Bone marrow (tissue), 2 donors: ENCODE data around the gene WFDC5.
"Not testable (repeated sequence)": the region's sequence is repeated elsewhere in the genome, so short reads cannot be mapped to it uniquely, and the experiment has no call there.

Experiments used
- DNase-seq, 2 donors: peaks; one replicate each; lab custom pipeline; 2025; lab: John Stamatoyannopoulos, UW

Gene WFDC5

GRCh38 chr20:45087814-45088213 is 27.2 kb downstream of the WFDC5 start:
- DNase-seq, result no peak

DNA sequence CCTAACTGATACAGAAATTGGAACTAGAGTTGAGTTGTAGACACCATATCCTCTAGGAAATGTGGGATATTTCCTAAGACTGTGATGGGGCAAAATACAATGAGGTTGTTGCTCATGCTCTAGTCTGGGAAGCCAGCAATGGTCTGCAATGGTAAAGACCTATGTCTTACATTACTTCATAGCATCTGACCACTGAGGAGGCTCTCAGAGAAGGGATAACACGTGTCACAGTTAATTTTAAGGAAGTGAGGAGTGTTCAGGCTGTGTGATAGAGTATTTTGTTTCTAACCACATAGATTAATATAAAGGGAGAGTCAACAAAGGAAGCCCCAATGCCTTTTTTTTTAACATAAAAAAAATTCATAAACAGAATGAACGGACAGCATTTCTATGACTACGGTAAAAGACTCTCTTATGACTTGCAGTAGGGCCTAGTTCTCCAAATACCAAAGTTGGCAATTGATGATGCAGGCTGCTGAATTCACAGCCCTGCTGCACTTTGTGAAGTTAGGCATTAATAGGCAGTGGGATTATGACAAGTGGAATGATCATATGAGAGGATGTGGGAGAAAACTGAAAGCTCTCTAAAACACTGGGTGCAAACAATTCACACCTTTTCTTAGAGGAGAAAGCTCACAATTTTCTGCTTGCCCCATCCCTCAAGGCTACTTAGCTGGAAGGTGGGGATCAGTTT is 27.7 kb downstream of the WFDC5 start:
- DNase-seq, result no peak

DNA sequence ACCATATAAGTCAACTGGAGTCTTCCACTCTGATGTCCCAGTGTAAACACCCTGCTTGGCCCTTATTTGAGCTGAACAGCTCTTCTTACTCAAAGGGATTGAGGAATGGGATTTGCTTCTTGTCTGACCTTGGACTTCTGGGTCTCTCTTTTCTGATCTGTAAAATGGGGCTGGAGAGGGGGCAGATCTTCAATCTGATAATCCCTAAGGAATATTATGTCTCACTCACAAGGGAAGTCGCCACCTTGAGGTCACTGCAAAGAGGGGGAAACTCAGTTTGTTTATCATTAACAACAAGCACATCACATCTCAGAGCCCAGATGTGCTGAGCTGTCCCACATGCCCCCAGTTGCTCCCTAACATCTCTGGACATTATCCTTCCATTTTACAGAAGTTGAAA is 29.1 kb downstream of the WFDC5 start:
- no peak for DNase-seq

GRCh38 chr20:45085289-45085688 is 29.7 kb downstream of the WFDC5 start:
- DNase-seq, result no peak

DNA sequence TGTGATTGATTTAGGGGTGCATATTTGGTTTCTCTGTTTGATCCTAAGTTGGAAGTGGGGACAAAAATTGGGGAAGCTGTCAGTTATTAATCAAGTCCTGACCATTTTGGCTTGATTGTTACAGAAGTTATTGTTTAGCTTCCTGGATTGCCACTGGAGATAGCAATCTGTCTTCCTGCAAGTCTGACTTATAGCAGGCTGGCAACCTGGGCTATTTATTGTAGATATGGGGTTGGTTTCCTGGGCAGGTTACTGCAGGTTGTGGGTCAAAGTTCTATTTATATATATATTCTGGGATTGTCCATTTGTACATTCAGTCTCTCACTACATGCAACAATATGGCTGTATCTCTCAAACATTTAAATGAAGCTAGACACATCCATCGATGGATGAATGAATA is 31.8 kb downstream of the WFDC5 start:
- DNase-seq, result no peak

DNA sequence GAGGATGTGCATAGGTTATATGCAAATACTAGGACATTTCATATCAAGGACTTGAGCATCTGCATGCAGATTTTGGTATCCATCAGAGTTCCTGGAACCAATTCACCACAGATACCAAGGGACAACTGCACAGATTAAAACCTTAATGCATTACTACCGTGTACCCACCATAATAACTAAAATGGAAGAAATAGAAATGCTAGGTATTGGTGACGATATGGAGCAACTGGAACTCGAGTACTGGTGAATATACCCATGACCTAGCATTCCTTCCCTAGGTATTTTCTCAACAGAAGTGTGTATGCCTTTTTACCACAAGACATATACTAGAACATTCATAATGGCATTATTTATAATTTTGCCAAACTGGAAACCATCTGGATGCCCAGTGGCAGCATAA is 32.5 kb downstream of the WFDC5 start:
- no peak for DNase-seq

- DNase-seq, result no peak
Measured at GRCh38 chr20:45080867-45081624, 33.9 kb downstream of the WFDC5 start.

DNA sequence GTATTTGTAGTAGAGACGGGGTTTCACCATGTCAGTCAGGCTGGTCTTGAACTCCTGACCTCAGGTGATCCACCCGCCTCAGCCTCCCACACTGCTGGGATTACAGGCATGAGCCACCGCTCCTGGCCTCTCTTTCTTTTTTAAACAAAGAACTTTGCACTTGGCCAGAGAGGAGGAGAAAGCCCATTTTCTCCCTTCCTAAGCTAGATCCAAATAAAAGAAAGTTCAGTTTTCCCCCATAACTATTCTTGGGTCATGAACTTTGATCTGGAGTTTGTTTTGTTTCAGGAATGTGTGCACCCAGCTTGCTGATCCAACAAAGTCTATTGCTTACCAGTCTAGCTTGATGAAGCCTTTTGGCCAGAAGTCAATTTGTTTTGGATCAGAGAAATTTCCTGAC is 37.4 kb downstream of the WFDC5 start:
- no peak for DNase-seq

GRCh38 chr20:45073221-45073620 is 41.8 kb downstream of the WFDC5 start:
- DNase-seq, result no peak

GRCh38 chr20:45072066-45072465 is 42.9 kb downstream of the WFDC5 start:
- DNase-seq, result no peak

DNA sequence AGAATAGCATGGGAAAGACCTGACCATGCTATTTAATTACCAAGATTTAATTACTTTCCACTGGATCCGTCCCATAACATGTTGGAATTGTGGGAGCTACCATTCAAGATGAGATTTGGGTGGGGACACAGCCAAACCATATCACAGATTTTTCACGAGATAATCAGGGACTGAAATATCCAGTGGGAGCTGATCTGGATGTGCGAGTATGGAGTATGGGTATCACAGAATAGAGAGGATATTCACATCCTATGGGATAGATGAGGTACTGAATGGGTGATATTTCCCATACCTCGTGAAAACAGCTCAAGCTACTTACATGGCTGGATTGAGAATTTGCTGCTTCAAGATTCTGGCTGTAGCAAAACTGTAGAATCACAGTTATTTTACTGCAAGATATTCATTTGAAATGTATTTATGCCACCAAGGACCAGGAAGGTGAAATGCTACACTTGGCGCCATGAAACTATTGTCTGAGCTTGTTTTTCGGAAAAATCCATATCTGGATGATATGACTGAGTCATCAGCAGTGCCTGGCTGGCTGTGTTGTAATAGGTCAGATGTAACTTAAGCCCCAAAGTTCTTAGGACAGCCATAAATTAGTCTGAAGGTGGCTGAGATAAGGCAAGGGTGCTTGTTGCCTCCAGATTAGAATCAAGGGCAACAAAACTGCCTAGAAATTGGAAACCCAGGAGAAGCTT is 43.9 kb downstream of the WFDC5 start:
- DNase-seq, result no peak

GRCh38 chr20:45069261-45069660 is 45.7 kb downstream of the WFDC5 start:
- DNase-seq, result no peak

DNA sequence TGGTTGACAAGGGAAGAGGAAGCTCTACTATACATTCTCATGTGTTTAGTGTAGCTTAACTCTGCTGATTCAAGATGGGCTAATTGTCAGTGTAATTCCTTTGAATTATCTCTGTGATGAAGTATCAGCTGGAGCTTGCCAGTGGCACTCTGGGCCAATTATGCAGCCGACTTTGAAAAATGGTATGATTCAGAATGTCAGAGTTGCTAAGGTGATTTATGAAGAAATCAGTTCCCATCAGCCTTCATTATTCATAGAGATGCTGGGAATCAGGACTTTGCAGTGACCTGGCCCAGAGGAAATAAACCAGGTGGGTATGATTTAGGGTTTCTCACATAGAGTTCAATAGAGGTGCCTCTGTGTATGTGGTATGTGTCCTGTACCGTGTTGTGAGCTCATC is 47.4 kb downstream of the WFDC5 start:
- DNase-seq, result no peak

GRCh38 chr20:45067087-45067486 is 47.9 kb downstream of the WFDC5 start:
- DNase-seq, result no peak

DNA sequence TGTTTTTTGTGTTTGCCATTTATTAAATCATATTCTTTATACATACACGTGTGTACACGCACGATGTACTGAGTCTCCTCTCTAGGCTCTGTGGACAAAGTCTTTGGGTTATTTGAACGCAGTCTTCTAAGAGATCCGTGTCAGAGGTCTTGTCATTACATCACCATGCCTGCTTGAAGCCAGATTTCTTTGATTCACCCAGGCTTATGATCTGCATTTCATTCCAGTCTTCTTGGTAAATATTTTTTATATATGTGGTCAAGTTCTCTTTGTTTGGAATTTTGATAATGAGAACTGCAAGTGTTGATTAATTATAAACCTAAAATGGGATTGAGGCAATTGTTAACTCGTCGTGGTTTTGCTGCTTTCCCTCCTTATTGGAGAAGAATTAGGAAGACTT is 48.6 kb downstream of the WFDC5 start:
- DNase-seq, result no peak

GRCh38 chr20:45064812-45065211 is 50.2 kb downstream of the WFDC5 start:
- no peak for DNase-seq

- not testable (repeated sequence) for DNase-seq
Measured at GRCh38 chr20:45063107-45063506, 51.9 kb downstream of the WFDC5 start.

DNA sequence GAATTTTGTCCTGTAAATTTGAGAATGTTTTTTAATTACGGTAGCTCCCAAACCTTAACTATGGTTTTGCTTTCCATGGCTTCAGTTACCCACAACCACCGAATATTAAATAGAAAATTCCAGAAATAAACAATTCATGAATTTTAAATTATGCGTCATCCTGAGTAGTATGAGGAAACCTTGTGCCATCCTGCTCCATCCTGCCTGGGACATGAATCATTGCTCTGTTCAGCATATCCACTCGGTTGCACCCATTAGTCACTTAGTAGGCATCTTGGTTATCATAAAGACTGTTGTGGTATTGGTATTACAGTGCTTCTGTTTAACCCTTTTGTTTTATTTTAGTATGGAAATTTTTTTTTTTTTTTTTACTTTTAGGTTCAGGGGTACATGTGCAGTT is 53.7 kb downstream of the WFDC5 start:
- no peak for DNase-seq

DNA sequence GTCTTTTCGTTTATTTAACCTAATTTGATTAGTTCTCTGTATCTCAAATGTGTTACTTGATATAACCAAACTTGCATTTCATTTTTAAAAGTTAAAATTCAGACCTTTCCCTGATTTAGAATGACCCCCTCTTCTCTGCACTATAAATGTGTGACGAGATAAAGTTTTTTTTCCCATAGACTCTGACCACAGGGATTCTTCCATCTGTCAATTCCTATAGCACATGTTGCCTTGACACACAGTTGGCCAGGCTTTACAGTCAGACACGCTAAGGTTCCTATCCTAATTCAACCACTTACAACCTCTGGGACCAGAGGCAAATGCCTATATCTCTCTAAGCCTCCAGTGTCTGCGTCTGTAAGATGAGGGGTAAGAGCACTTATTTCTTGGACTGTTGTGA is 54.7 kb downstream of the WFDC5 start:
- DNase-seq, result no peak
